HG03520 (cell line): Measurements from ENCODE around the gene ANTXR1.
"Not testable (repeated sequence)": the region's sequence is repeated elsewhere in the genome, so short reads cannot be mapped to it uniquely, and the experiment has no call there.

Experiments
- ATAC-seq: cut with Tn5 transposase; IDR thresholded peaks from one replicate; pipeline ENCODE4 v1.9.1; 2021; ENCODE audit warnings: mild to moderate bottlenecking, moderate library complexity; ENCODE audit not compliant: unreplicated experiment

ANTXR1 gene

GRCh38 chr2:69253112-69253511, 240.1 kb downstream of the ANTXR1 start:
- ATAC-seq, result no peak

- no peak for ATAC-seq
Observed at GRCh38 chr2:69253611-69254301, 240.8 kb downstream of the ANTXR1 start.

GRCh38 chr2:69255760-69256159, 242.8 kb downstream of the ANTXR1 start:
- ATAC-seq, result no peak

DNA sequence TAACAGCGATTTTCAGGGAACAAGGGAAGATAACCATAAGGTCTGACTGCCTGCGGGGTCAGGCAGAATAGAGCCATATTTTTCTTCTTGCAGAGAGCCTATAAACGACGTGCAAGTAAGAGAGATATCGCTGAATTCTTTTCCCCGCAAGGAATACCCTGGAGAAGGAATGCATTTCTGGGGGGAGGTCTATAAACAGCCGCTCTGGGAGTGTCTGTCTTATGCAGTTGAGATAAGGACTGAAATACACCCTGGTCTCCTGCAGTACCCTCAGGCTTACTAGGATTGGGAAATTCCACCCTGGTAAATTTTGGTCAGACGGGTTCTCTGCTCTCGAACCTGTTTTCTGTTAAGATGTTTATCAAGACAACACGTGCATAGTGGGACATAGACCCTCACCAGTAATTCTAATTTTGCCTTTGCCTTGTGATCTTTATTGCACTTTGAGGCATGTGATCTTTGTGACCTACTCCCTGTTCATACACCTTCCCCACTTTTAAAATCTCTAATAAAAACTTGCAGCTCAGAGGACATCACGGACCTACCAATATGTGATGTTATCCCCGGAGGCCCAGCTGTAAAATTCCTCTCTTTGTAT, 247.1 kb downstream of the ANTXR1 start:
- not testable (repeated sequence) for ATAC-seq

GRCh38 chr2:69260666-69261065, 247.7 kb downstream of the ANTXR1 start:
- no peak for ATAC-seq

- no peak for ATAC-seq
Observed at GRCh38 chr2:69269330-69269729, 256.4 kb downstream of the ANTXR1 start.

DNA sequence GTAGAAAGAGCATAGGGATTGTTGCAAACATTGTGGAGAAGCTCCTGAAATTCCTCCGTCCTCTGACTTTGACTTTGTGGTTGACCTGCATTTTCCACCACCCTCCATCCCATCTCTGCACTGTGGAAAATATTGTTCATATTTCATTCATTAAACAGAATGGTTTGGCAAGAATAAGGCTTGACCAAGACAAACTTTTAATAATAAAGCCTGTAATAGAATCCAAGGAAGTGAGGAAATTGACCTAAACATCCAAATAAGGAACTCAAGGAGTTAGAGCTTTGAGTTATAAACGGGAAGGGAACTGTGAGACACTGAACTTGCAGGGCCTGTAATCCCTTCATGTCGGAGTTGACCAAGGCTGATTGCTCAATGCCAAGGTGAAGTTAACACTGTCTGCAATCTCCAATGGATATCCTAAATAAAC, 258.9 kb downstream of the ANTXR1 start:
- ATAC-seq, result no peak

DNA sequence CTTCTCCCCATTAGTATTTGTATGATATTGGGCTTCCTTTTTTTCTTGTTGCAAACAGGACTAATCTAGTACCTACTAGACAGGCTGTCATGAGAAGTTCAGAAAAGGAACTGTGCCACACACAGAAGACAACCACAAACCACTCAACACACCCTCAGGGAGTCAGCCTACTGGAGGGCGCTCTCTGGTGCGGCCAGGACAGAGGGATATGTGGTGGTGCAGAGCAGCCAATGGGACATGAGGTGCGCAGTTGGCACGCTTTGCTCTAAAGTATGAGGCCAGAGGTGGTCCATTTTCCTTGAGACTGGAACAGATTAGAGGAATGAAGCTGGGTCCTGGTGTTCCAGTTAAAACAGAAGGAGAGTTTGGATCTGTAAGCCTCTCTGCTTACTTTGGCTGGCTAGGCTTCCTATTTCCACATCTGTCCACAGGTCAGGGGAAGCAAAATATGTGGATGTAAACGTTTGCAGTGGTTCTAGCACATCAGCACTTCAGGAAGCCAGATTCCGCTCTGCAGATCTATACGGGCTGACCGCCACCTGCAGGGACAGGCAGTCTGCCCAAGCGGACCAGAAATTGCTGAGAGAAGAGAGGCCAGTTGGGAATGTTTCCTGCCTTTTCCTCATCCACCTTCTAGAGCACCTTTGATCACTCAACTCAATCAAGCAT, 260.0 kb downstream of the ANTXR1 start:
- ATAC-seq, result no peak

GRCh38 chr2:69275490-69275889, 262.5 kb downstream of the ANTXR1 start:
- no peak for ATAC-seq

GRCh38 chr2:69278366-69278765, 265.4 kb downstream of the ANTXR1 start:
- no peak for ATAC-seq

DNA sequence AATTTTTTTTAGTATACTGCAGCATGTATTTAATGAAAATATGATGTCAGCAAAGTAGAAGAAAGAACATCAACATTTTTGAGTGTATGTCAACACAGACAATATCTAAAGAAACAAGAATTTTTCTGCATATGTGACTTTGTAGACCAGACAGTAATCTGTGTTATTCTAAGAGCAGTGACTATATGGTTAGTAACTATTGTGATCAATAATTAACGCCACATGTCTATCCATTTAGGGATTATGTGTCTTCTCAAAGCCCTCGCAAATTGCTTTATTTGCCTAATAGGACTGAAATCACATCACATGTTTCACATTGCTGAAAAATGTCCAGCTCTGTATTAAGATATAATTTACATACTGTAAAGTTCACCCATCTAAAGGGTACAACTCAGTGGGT, 266.2 kb downstream of the ANTXR1 start:
- ATAC-seq, result no peak

DNA sequence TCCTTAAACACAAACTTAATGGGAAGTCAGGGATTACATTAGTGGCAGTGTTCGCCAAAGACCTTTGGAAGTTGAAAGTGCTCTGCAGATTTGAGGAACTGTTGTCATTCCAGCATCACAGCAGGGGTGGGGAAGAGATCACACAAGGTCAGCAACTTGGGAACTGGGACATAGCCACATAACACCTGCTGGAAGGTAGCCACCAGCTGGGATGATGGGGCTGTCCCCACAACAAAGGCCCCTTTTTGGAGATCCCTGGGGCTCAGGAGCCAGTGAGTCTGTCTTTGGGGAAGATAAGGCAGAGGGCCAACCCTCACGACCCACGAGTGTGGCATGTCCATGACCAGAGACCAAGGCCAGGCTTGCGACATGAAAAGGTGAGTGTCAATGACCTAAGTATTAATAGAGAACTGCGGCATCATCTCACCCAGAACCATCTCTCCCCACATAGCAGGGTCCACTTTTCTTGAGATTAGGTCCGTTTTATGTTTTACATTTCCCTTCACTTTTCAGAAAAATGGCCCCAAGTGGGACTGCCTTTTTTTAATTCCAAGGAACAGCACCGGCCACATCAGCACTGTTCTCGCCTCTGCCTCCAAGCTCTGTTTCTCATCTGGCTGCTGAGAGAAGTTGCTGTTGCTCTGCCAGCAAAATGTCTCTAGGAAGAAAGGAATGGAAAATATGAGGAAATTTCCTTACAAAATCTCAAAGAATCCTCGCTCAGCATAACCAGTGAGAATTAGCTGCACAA, 267.1 kb downstream of the ANTXR1 start:
- ATAC-seq, result no peak

GRCh38 chr2:69280796-69281412, 267.9 kb downstream of the ANTXR1 start:
- no peak for ATAC-seq

DNA sequence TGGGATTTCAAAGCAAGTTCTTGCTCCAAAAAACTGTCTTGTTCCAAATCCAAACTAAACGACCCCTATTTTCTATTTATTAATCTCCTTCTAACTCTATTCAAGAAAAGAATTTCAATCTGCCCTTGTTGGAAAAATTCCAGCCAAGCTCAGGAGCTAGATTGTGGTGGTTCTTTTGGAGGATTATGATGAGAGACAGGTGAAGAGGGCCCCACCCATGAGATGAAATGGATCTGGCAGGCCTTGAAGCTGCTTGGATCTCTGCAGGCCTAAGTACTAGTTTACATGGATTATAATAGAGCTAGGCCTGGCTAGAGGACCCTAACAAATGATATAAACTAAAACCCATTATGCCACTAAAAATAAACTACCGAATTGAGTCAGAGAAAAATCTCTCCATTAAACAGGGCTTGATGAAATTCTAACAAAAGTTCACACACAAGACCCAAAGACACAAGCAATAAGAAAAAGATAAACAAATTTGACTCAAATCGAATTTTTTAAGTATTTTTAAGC, 272.5 kb downstream of the ANTXR1 start:
- ATAC-seq, result no peak

DNA sequence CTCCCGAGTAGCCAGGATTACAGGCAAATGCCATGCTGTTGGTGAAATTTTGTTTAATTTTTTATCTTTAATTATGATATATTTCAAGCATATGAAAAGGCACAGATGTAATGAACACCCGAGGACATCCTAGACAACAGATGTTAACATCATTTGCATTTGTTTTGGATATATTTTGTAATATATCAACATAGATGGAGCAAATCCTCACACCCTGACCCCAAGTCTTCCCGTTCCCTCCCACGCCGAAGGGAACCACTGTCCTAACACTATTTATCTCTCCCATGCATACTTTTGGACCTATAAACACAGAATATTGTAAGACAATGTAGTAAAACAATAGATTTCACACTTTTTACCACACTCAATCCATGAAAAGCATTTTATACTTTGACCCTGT, 274.6 kb downstream of the ANTXR1 start:
- no peak for ATAC-seq

- ATAC-seq, result no peak
Observed at GRCh38 chr2:69288429-69288828, 275.4 kb downstream of the ANTXR1 start.

- ATAC-seq, result no peak
Observed at GRCh38 chr2:69291004-69291650, 278.1 kb downstream of the ANTXR1 start.

DNA sequence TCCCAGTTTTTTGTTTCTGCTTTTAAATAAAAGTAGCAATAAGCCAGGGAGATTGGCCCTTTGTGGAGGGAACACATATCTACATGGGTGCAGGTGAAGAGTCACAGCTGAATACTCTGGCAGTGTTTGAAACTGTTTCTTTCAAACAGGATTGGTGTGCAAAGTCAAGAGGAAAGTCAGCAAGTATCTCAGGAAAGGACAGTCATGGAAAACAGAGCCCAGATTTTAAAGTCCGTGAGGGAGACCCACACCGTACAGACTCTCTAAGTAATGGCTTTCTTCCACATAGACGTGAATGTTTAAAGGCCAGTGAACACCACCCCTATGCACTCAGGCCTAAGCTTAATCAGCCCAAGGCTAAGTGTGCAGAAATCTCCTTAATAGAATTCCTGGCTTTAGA, 278.7 kb downstream of the ANTXR1 start:
- ATAC-seq, result no peak

- no peak for ATAC-seq
Observed at GRCh38 chr2:69292256-69292655, 279.3 kb downstream of the ANTXR1 start.

DNA sequence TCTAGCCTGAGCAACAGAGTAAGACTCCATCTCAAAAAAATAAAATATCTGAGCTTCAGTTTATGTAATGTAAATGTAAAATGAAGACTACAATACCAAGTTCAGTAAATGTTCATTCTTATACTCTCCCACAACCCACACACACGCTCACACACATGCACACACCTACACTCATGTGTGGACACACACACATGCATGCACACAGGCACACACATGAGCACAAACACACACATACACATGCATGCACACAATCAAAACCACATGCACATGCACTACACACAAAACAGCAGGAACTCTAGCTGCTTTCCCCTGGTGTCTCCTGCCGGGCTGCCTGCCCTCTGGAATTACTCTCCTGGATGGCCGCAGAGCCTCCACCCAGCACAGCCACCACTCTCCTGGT, 283.4 kb downstream of the ANTXR1 start:
- no peak for ATAC-seq
